GM12878 (cell line): ENCODE results near the gene SLC23A2. TPM values are rescaled to one million over a fixed set of nuclear protein-coding genes. Genes with fewer than 3 reads are reported as not detected.

Source experiments
- ATAC-seq: fragments of 200-7000 bp; cut with Tn5 transposase; 3 replicates; pipeline ENCODE4 v1.9.1; 2020; ENCODE audit warnings: mild to moderate bottlenecking, moderate library complexity
- BruUV-seq: library from RNA; stranded (reverse); fragments of 400-500 nt; replicated peaks from 2 replicates; lab custom pipeline; 2021; lab: Mats Ljungman, UMichigan
- CTCF ChIA-PET: fragments of 300-600 bp; sonication (Branson Sonifier 250); formaldehyde crosslinking; extraction: SDS; loops from one replicate; lab custom pipeline; 2021; ENCODE audit warnings: inconsistent platforms; lab: Yijun Ruan, JAX
- POLR2A ChIA-PET: fragments of 350-600 bp; formaldehyde crosslinking; extraction: SDS; loops from one replicate; lab custom pipeline; 2021; ENCODE audit warnings: inconsistent platforms; lab: Charles Lee
- RAD21 ChIA-PET: fragments of 300-600 bp; sonication (Branson Sonifier 250); formaldehyde crosslinking; loops from one replicate; lab custom pipeline; 2023; ENCODE audit warnings: antibody characterized with exemption; ENCODE audit not compliant: unreplicated experiment; lab: Charles Lee
- SMC1A ChIA-PET: fragments of 300-600 bp; sonication (Branson Sonifier 250); formaldehyde crosslinking; loops from one replicate; lab custom pipeline; 2023; ENCODE audit not compliant: unreplicated experiment, uncharacterized antibody; lab: Charles Lee
- DNase-seq: peaks from one replicate; pipeline ENCODE4 v3.0.0-alpha.2; 2011; ENCODE audit warnings: low read depth, low spot score
- FAIRE-seq: peaks from 3 replicates; lab custom pipeline; 2011; peaks lifted over from hg19 to GRCh38; lab: Jason Lieb, UNC
- H2AFZ ChIP-seq: 2 replicates; pipeline ENCODE4 v1.6.0; 2011; ENCODE audit warnings: low read depth, low read length, control low read depth; ENCODE audit not compliant: control insufficient read depth
- H3K27ac ChIP-seq: 2 replicates; pipeline ENCODE4 v1.5.1; 2011; ENCODE audit warnings: control low read depth; ENCODE audit not compliant: control insufficient read depth, insufficient read depth
- H3K27me3 ChIP-seq, 2 experiments: replicated peaks in 1 of 2; 2 replicates each; pipeline versions ENCODE4 v1.6.0 to v1.6.1; 2011; ENCODE audit warnings: low read length in 1 of 2; ENCODE audit not compliant: control insufficient read depth in 2 of 2, insufficient read depth in 2 of 2
- H3K36me3 ChIP-seq, 2 experiments: 2 replicates each; pipeline ENCODE4 v1.5.1; 2011; ENCODE audit warnings: low read length in 1 of 2; ENCODE audit not compliant: control insufficient read depth in 2 of 2, insufficient read depth in 2 of 2
- H3K4me1 ChIP-seq: 2 replicates; pipeline ENCODE4 v1.6.1; 2011; ENCODE audit warnings: mild to moderate bottlenecking, low read length, moderate library complexity, mixed read lengths; ENCODE audit not compliant: control insufficient read depth, insufficient read depth
- H3K4me2 ChIP-seq: 2 replicates; pipeline ENCODE4 v1.6.0; 2011; ENCODE audit warnings: control low read depth; ENCODE audit not compliant: control insufficient read depth, insufficient read depth
- H3K4me3 ChIP-seq: fragments of 200-600 bp; sonication (generic); 2 replicates; pipeline ENCODE4 v1.5.1; 2016
- H3K79me2 ChIP-seq: 2 replicates; pipeline ENCODE4 v1.6.0; 2011; ENCODE audit warnings: low read length; ENCODE audit not compliant: control insufficient read depth, insufficient read depth
- H3K9ac ChIP-seq: 2 replicates; pipeline ENCODE4 v1.8.0; 2011; ENCODE audit warnings: low read length, control low read depth, mixed read lengths; ENCODE audit not compliant: control insufficient read depth, insufficient read depth
- H3K9me3 ChIP-seq: replicated peaks from 3 replicates; pipeline ENCODE4 v1.5.1; 2011; ENCODE audit warnings: mild to moderate bottlenecking, low read length; ENCODE audit not compliant: control insufficient read depth, insufficient read depth
- H4K20me1 ChIP-seq: 2 replicates; pipeline ENCODE4 v1.6.0; 2011; ENCODE audit not compliant: control insufficient read depth, insufficient read depth
- BHLHE40 ChIP-seq, 2 experiments: fragments of 450-650 bp in 1 of 2; IDR thresholded peaks; 2 replicates each; pipeline ENCODE4 v1.6.1; 2011 to 2017; ENCODE audit warnings: low read depth in 2 of 2, borderline replicate concordance in 1 of 2, improper control_type of control experiment in 1 of 2, low read length in 1 of 2, mild to moderate bottlenecking in 1 of 2
- EP300 ChIP-seq, 2 experiments: fragments of 150-350 bp in 1 of 2; IDR thresholded peaks; 2 replicates each; pipeline ENCODE4 v1.6.1; 2011 to 2012; ENCODE audit warnings: low read depth in 2 of 2, low read length in 2 of 2, borderline replicate concordance in 1 of 2, improper control_type of control experiment in 1 of 2, inconsistent platforms in 1 of 2; ENCODE audit not compliant: control insufficient read depth in 1 of 2
- ETV6 ChIP-seq, 2 experiments: fragments of 450-650 bp in 1 of 2; IDR thresholded peaks in 1 of 2; conservative IDR thresholded peaks in 1 of 2; 2 replicates each; pipeline ENCODE4 v1.6.1; 2014; ENCODE audit warnings: antibody characterized with exemption in 1 of 2, borderline replicate concordance in 1 of 2, low read depth in 1 of 2, mild to moderate bottlenecking in 1 of 2, moderate library complexity in 1 of 2
- HCFC1 ChIP-seq: fragments of 150-350 bp; IDR thresholded peaks from 2 replicates; pipeline ENCODE4 v1.6.1; 2014; ENCODE audit warnings: low read length
- IKZF2 ChIP-seq, 2 experiments: fragments of 450-650 bp; IDR thresholded peaks; 2 replicates each; pipeline ENCODE4 v1.6.1; 2017; ENCODE audit warnings: mild to moderate bottlenecking in 2 of 2, moderate library complexity in 2 of 2
- MLLT1 ChIP-seq: fragments of 450-650 bp; IDR thresholded peaks from 2 replicates; pipeline ENCODE4 v1.6.1; 2016; ENCODE audit warnings: mild to moderate bottlenecking
- NFXL1 ChIP-seq: fragments of 450-650 bp; IDR thresholded peaks from 2 replicates; pipeline ENCODE4 v1.6.1; 2017; ENCODE audit warnings: antibody characterized with exemption, mild to moderate bottlenecking, borderline replicate concordance
- NFYA ChIP-seq: IDR thresholded peaks from 2 replicates; pipeline ENCODE4 v1.6.1; 2011; ENCODE audit warnings: low read depth, mild to moderate bottlenecking, low read length, improper control_type of control experiment, borderline replicate concordance
- NFYB ChIP-seq: IDR thresholded peaks from 2 replicates; pipeline ENCODE4 v1.6.1; 2011; ENCODE audit warnings: low read depth, mild to moderate bottlenecking, low read length, improper control_type of control experiment, moderate library complexity; ENCODE audit not compliant: insufficient read depth
- PAX8 ChIP-seq: fragments of 450-650 bp; IDR thresholded peaks from 2 replicates; pipeline ENCODE4 v1.6.1; 2017; ENCODE audit warnings: mild to moderate bottlenecking, moderate library complexity
- RB1 ChIP-seq: fragments of 450-650 bp; formaldehyde crosslinking; IDR thresholded peaks from 2 replicates; pipeline ENCODE4 v1.6.1; 2017; ENCODE audit warnings: mild to moderate bottlenecking, borderline replicate concordance
- RUNX3 ChIP-seq: IDR thresholded peaks from 2 replicates; pipeline ENCODE4 v1.6.1; 2012; ENCODE audit warnings: low read length, inconsistent platforms
- TBL1XR1 ChIP-seq: IDR thresholded peaks from 2 replicates; pipeline ENCODE4 v1.6.1; 2012; ENCODE audit warnings: low read depth, low read length, improper control_type of control experiment
- ZBED1 ChIP-seq: IDR thresholded peaks from 2 replicates; pipeline ENCODE4 v1.6.1; 2016; ENCODE audit warnings: borderline replicate concordance
- ZZZ3 ChIP-seq: IDR thresholded peaks from 2 replicates; pipeline ENCODE4 v1.6.1; 2011; ENCODE audit warnings: low read depth; ENCODE audit not compliant: control insufficient read depth, insufficient read length
- WGBS: methylation state at CpG from one replicate; pipeline ENCODE4 v1.1.6; 2016; ENCODE audit warnings: low lambda C conversion rate; ENCODE audit not compliant: insufficient replicate concordance, insufficient coverage; ENCODE audit errors: missing lambda C conversion rate; 5-methylcytosine and 5-hydroxymethylcytosine counted together
- in situ Hi-C: fragments of 300-500 bp; cut with MboI; formaldehyde crosslinking; loops from 9 replicates; pipeline ENCODE4 v1.14.3; 2018; ENCODE audit warnings: mixed read lengths
- intact Hi-C: fragments of 100-400 bp; cut with micrococcal nuclease; formaldehyde crosslinking; loops from one replicate; pipeline ENCODE4 v1.14.2; 2022; ENCODE audit not compliant: unreplicated experiment
- polyA plus RNA-seq, 11 experiments: library from polyadenylated mRNA; depleted of rRNA in 4 of 11; unstranded in 6 of 11; stranded (reverse) in 5 of 11; fragments of >200 nt; fragmentation: Nextera tagmentation in 4 of 11; fragmentation: Illumina TruSeq in 1 of 11; extraction: Ambion mirVana in 4 of 11; extraction: Trizol in 1 of 11; gene quantifications; 1 replicate in 1 of 11; 2 replicates in 10 of 11; pipeline versions ENCODE4 v1.2.1 to v1.2.3, GENCODE V29; 2011 to 2016; ENCODE audit warnings: inconsistent platforms in 2 of 11, missing spikeins in 2 of 11, low read depth in 1 of 11
- total RNA-seq, 4 experiments: library from RNA; depleted of rRNA in 3 of 4; stranded (reverse); fragments of >200 nt in 3 of 4; fragmentation: Illumina TruSeq in 1 of 4; extraction: Trizol in 1 of 4; gene quantifications; 2 replicates each; pipeline versions ENCODE4 v1.2.1 to v1.2.3, GENCODE V29; 2013 to 2021

SLC23A2 gene
- total and polyA plus RNA-seq, 10 of the 15 experiments (the other 5 are each of a cell fraction or from before 2014, with no cell fraction given) = 4.4 to 56.1 (median 35.5) TPM

GRCh38 chr20:4889446-4889845 is 111.9 kb downstream of the SLC23A2 start:
- Histone ChIP-seq H3K9ac (no peak overlapping the region), H2AFZ (no peak overlapping the region), H3K27me3 (no peaks in the 10 kb centered on the region), H3K4me2 (no peak overlapping the region), H3K9me3 (no peaks in the 10 kb centered on the region), H3K79me2 (no peaks in the 10 kb centered on the region), H3K4me3 (no peak overlapping the region), H3K36me3 (peaks cover 0 to 20% of the 10 kb centered on the region in 2 experiments; a peak in 3 of 4 replicates), H3K27ac (no peak overlapping the region), H4K20me1 (no peaks in the 10 kb centered on the region; the same call in 1 of the 2 replicates)
- DNase-seq (no peak), ATAC-seq (no peak), FAIRE-seq (no peak)
- WGBS = 86% methylated on average over 7 of the region's 7 CpGs
- in situ Hi-C loops = no loop called here
- intact Hi-C loops = no loop called here
- CTCF ChIA-PET = interaction anchor here (0.7 to 1.1 kb wide), 2 partner anchors 22 to 65 kb away, joined by 3 read pairs; no protein-coding TSS in a partner anchor
- TF ChIP-seq NFXL1 = no peak
- no peak for TF ChIP-seq NFYA
- no peak for TF ChIP-seq ZZZ3
- TF ChIP-seq NFYB = no peak
- no peak for TF ChIP-seq ZBED1
- TF ChIP-seq, all 136 proteins: peak for 0
- ChIA-PET RAD21 (no interaction called here), SMC1A (interaction anchor here (1.1 to 1.3 kb wide), 2 partner anchors 70 to 212 kb away, joined by 3 to 5 read pairs; no protein-coding TSS in a partner anchor), POLR2A (no interaction called here)
- H3K4me1 ChIP-seq = no peaks in the 10 kb centered on the region
- BruUV-seq = no TSS peak

GRCh38 chr20:4887586-4887985 is 113.7 kb downstream of the SLC23A2 start:
- RAD21 ChIA-PET = no interaction called here
- SMC1A ChIA-PET = interaction anchor here (0.5 kb wide), 1 partner anchor 211 kb away, joined by 3 read pairs; no protein-coding TSS in a partner anchor
- TF ChIP-seq BHLHE40 (IDR thresholded peaks at IDR 0.05; ENCODE audit: borderline replicate concordance in 1 of 2, low read depth in 2 of 2, low read length in 1 of 2) (no peak), TBL1XR1 (no peak), EP300 (IDR thresholded peaks at IDR 0.05; ENCODE audit: borderline replicate concordance in 1 of 2, control insufficient read depth in 1 of 2, low read depth in 2 of 2, low read length in 2 of 2) (no peak), RB1 (no peak), MLLT1 (no peak), IKZF2 (IDR thresholded peaks at IDR 0.05) (no peak), HCFC1 (no peak), RUNX3 (no peak), ETV6 (conservative IDR thresholded peaks at IDR 0.05 in 1 of 2, IDR thresholded peaks at IDR 0.05 in 1 of 2; ENCODE audit: borderline replicate concordance in 1 of 2, low read depth in 1 of 2) (no peak), PAX8 (no peak)

More at GRCh38 chr20:4887586-4887985, 113.7 kb downstream of the SLC23A2 start:
- Histone ChIP-seq H3K4me3 (no peak overlapping the region), H3K27me3 (no peaks in the 10 kb centered on the region), H3K9ac (no peak overlapping the region), H2AFZ (no peak overlapping the region), H3K4me1 (no peaks in the 10 kb centered on the region), H4K20me1 (no peaks in the 10 kb centered on the region), H3K79me2 (no peaks in the 10 kb centered on the region), H3K4me2 (no peak overlapping the region), H3K27ac (no peak overlapping the region), H3K9me3 (no peaks in the 10 kb centered on the region), H3K36me3 (peaks cover 0 to 22% of the 10 kb centered on the region in 2 experiments; a peak in 3 of 4 replicates)
- DNase-seq (no peak), FAIRE-seq (no peak), ATAC-seq (no peak)
- no TSS peak for BruUV-seq
- CTCF ChIA-PET = interaction anchor here (0.7 to 0.8 kb wide), 2 partner anchors 146 to 335 kb away, joined by 3 read pairs; no protein-coding TSS in a partner anchor
- POLR2A ChIA-PET = interaction anchor here (1.0 kb wide), 1 partner anchor 16 kb away, joined by 3 read pairs; no protein-coding TSS in a partner anchor
- intact Hi-C loops (no loop called here), in situ Hi-C loops (no loop called here)
- WGBS = 90% methylated on average over 11 of the region's 11 CpGs
